ENCODE measurements around the gene HAO2.

DNA sequence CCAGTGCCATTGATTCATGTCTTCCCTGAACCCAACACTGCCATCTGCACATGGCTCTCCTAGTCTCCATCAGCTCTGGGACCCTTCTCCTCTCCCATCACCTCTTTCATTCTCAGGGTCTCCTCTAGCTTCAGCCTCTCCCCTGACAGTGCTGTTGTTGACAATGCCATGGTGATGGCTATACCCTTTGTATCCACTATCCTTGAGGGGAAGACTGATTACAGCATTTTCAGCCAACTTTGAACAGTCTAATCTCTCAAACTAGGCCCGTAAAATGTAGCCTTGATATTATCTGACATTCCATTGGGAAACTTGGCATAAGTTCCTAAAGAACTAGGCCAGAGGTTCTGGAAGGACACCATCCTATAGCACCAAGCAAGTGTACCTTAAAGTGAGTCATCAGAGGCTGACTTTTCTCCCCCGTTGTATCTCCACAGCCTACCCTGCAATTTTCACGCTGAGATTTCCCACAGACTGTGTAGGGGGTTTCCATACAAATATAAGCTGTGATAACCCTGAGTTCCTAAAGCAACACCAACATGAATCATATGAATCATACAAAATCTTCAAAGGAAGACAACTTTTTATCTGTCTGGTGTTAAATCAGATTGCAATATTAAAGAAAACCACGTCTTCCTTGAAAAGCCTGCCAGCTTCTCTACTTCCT, 5.8 kb downstream of the HAO2 start:
- TF ChIP-seq, protein P1, sequence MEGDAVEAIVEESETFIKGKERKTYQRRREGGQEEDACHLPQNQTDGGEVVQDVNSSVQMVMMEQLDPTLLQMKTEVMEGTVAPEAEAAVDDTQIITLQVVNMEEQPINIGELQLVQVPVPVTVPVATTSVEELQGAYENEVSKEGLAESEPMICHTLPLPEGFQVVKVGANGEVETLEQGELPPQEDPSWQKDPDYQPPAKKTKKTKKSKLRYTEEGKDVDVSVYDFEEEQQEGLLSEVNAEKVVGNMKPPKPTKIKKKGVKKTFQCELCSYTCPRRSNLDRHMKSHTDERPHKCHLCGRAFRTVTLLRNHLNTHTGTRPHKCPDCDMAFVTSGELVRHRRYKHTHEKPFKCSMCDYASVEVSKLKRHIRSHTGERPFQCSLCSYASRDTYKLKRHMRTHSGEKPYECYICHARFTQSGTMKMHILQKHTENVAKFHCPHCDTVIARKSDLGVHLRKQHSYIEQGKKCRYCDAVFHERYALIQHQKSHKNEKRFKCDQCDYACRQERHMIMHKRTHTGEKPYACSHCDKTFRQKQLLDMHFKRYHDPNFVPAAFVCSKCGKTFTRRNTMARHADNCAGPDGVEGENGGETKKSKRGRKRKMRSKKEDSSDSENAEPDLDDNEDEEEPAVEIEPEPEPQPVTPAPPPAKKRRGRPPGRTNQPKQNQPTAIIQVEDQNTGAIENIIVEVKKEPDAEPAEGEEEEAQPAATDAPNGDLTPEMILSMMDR (IDR thresholded peaks at IDR 0.05): no peak
- TF ChIP-seq POLR2AphosphoS5 (IDR thresholded peaks at IDR 0.05): no peak

Data from breast epithelium (tissue), 3 donors.